GM19351 (cell line): Measurements from ENCODE around the gene DPP10.
"Not testable (repeated sequence)": the region's sequence is repeated elsewhere in the genome, so short reads cannot be mapped to it uniquely, and the experiment has no call there.

Source experiments
- ATAC-seq: cut with Tn5 transposase; IDR thresholded peaks from one replicate; pipeline ENCODE4 v1.9.1; 2021; ENCODE audit warnings: mild to moderate bottlenecking, moderate library complexity; ENCODE audit not compliant: unreplicated experiment

Gene DPP10

DNA sequence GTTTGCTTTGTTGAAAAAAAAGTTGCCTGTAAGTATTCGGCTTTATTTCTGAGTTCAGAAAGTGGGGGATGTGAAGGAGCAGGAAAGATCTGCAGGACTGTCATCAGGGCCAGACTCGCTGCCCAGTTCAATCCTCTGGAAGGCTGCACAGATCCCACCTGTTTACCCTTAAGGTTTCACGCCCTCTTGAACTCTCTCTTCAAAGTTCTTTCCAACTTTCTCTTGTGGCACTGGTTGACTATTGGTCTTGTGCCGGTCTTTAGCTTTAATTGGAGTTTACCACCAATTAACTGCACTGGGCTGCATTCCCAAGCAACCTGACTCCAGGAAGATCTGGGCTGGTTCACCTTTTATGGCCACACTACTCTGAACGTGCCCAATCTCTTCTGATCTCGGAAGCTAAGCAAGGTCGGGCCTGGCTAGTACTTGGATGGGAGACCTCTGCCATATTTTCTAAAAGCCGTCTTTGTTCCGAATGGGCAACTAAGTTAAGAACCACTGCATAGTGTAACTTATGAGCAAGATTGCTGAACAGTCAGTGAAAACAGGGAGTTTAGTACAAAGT, 495.0 kb downstream of the DPP10 start:
- ATAC-seq: no peak

GRCh38 chr2:114940785-114941458, 498.5 kb downstream of the DPP10 start:
- ATAC-seq: no peak

GRCh38 chr2:114949228-114949804, 506.9 kb downstream of the DPP10 start:
- no peak for ATAC-seq

DNA sequence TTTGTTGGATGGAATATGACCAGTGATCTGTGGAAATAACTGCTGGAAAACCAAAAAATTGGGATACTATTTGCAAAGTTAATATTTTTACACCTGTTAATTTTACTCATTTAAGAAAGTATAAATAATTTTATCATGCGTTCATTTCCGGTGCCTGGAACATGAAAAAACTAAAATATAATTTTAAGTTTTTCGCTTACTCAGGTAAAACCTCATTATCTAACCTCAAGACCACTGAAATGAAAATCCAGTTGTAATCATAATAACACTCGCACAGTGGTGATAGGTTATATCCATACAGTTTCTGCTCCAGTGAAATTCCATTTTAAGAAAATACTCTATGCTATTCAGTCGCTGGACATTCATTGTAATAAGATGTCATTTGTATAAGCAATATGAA, 517.9 kb downstream of the DPP10 start:
- ATAC-seq: no peak

- ATAC-seq: no peak
Observed at GRCh38 chr2:114962532-114962931, 520.1 kb downstream of the DPP10 start.

GRCh38 chr2:114968748-114969400, 526.4 kb downstream of the DPP10 start:
- ATAC-seq: no peak

- ATAC-seq: not testable (repeated sequence)
Observed at GRCh38 chr2:115004321-115004720, 561.9 kb downstream of the DPP10 start.

DNA sequence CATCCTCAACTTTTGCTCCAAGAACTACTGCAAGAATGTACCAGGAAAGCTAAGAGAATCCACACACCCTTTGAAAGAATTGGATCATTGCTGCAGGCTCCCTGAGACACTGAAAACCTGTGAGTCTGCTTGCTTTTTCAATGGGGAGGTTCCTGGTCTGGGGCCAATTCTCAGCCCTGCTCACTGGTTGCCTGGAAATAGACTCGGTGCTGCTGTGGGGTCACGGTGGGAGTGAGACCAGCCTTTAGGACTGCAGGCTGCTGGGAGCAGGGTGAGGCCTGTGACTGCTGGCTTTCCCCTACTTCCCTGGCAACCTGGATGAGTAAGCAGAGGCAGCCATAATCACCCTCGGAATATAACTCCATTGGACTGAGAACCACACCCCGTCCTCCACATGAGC, 569.3 kb downstream of the DPP10 start:
- no peak for ATAC-seq

- ATAC-seq: not testable (repeated sequence)
Observed at GRCh38 chr2:115022013-115022412, 579.6 kb downstream of the DPP10 start.

GRCh38 chr2:115034801-115035200, 592.4 kb downstream of the DPP10 start:
- no peak for ATAC-seq

GRCh38 chr2:115036818-115037217, 594.4 kb downstream of the DPP10 start:
- no peak for ATAC-seq

- ATAC-seq: no peak
Observed at GRCh38 chr2:115057473-115057872, 615.0 kb downstream of the DPP10 start.

GRCh38 chr2:115070002-115070401, 627.6 kb downstream of the DPP10 start:
- ATAC-seq: no peak

DNA sequence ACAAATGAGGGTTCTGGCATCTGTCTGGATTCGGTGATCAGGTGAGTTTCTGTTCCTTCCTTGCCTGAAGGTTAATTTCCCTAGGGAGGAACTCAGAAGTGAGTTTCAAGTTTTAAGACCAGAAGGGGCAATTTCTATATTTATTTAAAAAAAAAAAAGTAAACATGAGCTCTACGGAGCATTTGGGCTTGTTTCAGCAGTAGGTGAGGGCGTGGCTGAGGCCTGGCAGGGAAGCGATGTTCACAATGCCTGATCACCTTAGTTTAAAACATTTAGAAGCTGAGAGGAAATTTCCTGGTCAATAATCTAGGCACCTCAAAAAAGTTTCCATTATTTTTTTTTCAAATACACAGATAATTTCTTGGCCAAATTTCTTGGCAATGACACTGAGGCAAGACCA, 629.1 kb downstream of the DPP10 start:
- no peak for ATAC-seq

GRCh38 chr2:115075800-115076199, 633.4 kb downstream of the DPP10 start:
- no peak for ATAC-seq

DNA sequence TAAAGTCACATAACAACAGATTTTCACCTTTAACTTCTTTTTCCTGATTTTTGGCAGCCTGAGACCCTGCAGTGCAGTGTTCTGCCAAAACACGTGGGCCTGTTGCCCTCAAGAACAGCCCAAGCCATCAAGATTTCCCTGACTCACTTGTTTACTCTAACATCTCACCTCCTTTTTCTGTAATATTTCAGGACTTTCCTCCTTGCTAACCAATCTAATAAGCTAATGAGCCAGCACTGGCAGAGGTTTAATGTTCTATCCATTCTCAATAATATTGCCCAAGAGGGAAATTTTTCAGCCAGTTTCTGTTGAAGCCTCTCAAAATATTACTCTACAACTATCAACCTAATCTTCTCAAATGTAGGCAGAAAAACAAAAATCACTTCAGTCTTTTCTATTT, 635.2 kb downstream of the DPP10 start:
- ATAC-seq: no peak

DNA sequence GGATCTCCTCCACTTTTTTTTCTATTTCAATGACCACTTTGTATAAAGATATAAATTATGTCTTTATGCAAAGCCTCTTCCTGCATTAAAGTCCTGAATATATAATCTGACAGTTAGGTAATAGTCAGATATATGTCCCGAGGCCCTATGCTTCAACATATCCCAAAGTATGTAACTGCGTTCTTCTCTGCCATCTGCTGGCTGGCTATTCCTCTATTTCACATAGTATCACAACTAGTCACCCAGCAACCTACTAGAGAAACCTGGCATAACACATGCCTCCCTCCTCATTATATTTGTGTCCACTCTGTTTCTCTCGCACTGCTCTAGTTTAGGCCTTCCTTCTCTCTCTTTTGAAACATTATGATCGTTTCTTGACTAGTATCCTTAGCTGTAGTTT, 640.8 kb downstream of the DPP10 start:
- no peak for ATAC-seq

- ATAC-seq: no peak
Observed at GRCh38 chr2:115083711-115084110, 641.3 kb downstream of the DPP10 start.

DNA sequence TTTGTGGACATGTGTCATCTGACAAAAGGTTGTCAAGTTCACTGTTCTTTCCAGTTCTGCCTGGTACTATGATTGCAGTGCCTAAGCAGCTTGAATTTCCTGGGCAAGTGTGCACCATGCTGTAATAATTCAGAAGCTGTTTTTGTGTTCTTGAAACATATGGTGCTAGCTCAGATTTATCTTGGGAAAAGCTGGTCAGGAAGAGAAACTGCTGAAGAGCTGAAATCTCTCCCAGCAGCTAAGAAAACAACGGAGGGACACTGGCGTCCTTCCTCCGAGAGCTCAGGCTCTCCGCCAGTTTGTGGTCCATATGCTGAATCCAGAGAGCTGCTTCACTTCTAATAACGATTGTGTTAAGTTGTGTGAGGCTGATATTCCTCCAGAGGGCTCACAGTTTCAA, 642.0 kb downstream of the DPP10 start:
- ATAC-seq: no peak

- ATAC-seq: not testable (repeated sequence)
Observed at GRCh38 chr2:115086051-115086620, 643.7 kb downstream of the DPP10 start.

DNA sequence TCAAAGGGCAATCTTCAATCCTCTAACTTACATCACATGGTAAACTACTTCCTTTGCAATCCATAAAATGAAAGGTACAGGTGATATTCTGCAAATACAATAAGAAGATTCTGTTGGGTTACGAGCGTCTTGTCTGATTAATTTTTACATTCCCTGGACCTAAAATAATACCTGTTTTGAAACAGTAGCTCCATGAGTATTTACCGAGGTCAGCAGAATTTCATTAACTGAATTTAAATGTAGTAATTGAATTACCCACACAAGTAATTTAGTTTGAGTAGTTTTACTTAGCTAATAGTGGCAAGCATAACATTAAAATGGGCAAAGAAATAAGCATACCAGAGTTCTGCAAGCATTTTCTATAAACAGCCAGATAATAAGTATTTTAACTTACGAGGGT, 652.0 kb downstream of the DPP10 start:
- no peak for ATAC-seq

DNA sequence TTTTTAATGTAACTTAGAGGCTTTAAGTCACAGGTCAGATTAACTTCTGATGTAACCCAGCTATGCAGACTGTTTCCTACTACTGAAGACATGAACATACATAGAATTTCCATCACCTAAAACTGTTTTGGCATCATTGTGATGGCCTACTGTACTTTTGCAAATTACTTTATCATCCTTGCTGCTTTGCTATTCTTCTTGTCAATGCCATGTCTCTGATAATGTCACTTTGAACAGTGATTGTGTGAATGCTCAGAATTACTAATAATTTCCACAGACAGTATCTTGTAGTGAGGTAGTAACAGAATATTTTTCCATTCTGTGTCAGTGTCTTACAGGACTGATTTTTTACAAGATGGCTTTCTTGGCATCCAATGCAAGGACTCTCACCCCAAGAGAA, 663.5 kb downstream of the DPP10 start:
- ATAC-seq: no peak
